Stimulated activated CD4-positive, alpha-beta T cell treated with anti-CD3 and anti-CD28 coated beads, TNF-alpha, amount 100 ng/mL, for 24 hours (primary cell): ENCODE results near the gene ZBTB16.

Source experiments
- DNase-seq, 3 experiments: peaks; one replicate each; pipeline ENCODE4 v3.0.0-alpha.2; 2020; ENCODE audit warnings: low read depth in 3 of 3

The ZBTB16 gene

DNA sequence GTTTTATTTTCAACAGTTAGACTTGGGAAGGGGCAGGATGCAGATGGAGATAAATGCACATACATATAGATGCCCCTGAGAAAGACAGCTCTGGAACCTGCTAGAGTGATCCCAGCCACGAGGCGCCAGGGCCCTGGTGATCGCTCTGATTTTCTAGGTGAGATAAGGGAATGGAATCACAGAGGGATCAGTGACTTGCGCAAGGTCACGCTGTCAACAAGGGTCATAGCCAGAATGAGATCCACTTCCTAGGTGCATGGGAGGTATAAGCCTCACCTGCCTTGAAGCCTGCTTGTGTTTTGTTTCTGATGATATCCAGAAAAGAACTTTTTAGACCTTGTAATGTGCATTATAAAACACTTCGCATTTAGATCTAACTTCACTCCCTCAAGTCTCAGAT, 47.5 kb downstream of the ZBTB16 start:
- DNase-seq = no peak

DNA sequence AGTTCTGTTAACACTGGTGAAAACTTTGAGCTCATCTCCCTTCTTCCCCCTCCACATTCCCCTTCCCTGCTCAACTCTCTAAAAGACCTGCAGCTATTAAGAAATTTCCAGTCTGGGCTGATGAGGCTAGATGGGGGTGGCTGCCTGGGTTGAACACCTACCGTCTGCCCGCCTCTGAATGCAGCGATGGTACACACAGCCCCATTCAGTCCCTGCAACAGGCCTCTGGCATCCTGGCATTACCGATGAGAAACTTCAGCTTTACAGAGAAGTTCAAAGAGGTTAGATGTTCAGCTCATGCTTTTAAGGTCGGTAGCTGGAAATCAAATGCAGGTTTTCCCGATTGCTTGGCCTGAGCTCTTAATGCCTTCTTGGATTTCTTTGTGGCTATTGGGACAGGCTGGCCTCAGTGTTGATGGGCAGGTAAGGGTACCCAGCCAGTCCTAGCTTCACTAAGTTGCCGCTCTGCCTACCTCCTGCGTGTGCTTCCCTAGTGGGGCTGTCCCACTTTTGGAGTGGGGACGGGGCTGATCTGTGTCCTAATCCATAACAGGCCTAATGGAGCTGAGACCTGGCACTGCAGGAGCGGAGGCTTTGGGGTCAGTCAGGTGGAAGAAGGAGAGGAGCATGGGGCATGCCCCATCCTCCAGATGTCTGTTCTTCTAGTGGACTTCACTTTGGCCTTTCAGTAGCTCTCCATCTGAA, 49.1 kb downstream of the ZBTB16 start:
- DNase-seq = no peak

DNA sequence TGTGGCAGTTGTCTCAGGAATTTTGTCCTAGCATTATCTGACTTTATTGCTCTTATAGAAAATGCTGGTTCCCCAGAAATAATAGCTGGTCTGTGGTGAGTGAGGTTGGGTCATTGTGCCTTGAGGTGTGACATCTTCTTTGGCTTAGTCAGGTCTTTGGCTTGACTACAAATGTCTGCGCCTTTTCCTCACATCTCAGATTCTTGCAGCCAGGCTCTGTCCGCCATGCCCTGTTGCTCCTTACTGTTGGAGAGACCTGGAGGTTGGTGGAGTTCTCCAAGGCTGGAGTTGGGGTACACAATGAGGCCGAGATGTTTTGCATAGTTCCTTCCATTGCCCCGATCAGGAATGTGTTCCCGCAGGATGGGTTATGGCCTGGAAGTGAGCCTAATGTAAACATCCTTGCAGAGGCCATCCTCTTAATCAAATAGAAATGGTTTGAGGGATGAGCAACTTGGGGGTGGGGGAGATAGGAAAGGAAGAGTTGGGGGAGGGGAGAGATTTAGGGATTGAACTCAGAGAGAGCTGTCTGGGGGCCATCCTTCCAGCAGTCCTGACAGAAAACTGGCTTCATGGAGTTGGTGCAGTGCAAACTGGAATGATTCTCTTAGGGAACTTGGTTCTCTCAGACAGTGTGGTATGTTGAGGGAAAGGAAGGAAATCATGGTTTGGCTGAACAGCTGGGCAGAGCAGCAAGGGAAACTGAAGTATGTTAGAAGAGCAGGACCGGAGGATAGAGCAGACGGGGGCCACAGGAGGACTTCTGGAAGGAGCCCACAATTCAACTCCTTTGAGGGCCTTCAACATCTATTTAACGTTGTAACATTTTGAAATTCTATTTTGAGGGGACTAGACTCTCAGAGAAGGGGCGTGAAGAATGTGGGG, 49.9 kb downstream of the ZBTB16 start:
- no peak for DNase-seq

DNA sequence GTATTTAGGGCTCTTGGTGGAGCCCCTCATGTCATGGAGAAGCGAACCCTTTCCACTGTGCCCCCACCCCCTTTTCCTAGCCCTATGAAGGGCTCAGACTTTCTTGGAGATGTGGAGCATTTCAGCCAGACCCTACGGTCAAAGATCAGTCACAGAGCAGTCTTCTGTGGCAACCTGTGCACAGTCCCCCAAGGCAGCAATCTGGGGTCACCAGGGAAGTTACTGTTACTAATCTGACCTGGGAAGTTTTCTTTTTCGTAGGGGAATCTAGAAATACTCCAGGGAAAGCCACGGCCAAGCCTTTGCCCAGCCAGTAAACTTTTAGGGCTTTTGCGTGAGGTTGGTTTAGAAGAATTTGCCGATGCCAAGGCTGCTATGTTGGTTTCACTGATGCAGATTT, 50.6 kb downstream of the ZBTB16 start:
- DNase-seq = no peak

DNA sequence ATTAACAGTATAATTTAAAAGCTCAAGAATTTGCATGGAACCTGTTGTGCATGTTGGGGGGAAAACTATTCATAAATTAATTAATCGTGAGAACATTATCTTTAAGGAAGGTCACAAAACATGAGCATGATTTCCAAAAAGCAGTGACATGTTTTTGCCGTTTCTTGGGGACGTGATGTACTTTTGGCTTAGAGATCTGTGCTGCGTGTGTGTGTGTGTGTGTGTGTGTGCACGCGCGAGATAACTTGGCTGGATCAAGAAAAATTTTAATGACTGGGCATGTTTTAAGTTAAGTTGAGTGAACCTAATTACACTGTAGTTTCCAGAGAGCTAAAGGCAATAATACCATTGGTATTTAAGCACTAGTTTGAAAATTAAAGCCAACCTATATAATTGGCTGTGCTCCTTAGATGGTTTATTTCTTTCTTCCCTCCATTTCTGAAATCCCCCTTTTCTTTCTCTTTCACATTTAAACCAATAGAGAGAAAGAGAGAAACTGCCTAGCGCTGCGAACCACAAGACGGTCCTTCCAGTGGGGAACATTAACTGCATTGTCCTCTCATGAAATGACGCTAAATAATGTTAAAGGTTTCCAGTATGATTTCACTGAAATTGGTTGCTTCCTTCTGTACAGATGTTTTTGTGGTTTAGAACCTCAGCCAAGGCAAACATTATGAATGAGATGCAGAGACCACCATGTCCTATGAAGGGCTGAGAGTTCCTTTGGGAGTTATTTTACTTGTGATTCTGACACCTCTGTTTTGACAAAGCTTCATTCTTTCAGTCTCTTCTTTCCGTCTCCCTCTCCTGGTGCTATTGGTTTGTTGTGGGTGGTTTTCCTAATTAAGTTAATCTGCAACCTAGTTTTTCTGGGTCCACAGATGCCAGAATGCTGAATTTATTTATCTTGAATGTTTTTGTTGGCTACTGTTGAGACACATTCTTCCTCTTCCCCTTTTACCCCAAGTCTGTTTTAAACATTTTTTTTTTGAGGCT, 51.7 kb downstream of the ZBTB16 start:
- DNase-seq = no peak

DNA sequence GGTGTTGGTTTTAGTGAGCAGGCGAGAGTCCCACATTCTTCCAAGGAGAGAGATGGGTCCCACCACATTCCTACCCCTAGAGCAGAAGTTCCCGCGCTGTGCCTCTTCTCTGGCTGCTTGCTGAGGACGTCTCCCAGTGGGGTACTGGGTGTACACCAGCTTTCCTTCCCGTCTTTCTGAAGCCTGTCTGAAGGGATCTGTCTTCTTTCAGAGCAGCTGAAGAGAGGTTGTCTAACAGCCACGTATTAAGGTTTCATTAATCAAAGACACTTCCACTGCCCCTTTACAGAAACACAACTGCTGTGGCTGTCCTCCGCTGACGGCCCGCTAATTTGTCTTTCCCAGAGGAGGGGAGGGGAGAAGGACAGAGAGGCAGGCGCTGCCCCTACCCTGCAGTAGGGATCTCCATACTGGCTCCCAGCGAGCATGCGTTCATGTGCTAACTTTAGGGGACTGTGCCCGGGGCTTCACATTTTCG, 56.0 kb downstream of the ZBTB16 start:
- no peak for DNase-seq

DNA sequence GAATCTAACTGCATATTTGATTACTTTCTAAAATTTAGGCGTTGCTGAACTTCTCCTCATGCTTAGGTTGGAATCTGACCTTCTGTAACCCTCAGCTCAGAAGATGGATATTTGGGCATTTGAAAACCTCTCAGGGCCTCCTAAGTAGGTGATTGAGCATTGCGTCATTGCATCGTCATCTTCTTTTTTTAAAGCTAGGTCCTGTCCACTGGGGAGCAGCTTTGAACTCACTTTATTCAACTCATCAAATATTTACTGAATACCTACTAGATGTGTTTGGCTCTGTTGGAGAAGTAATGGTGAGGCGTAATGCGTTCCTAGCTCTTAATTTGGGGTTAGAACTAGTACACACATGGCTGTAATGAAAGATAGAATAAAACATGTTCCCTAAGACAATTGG, 56.8 kb downstream of the ZBTB16 start:
- no peak for DNase-seq

DNA sequence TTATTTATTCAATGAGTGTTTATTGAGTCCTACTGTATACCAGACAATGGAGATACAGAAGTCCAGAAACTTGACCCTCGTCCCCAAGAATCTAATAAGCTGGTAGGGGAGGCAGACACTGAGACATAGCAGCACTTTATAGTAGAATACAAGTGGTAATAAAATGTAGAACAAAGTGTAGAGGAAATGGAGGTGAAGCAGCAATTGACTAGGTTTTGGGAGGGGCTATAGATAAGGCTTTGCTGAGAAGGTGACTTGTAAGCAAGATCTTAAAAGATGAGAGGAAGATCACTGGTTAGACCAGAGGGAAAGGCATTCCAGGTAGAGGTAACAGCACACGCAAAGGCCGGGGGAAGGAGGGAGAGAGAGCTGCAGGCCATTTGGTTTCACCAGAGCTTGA, 57.3 kb downstream of the ZBTB16 start:
- no peak for DNase-seq

DNA sequence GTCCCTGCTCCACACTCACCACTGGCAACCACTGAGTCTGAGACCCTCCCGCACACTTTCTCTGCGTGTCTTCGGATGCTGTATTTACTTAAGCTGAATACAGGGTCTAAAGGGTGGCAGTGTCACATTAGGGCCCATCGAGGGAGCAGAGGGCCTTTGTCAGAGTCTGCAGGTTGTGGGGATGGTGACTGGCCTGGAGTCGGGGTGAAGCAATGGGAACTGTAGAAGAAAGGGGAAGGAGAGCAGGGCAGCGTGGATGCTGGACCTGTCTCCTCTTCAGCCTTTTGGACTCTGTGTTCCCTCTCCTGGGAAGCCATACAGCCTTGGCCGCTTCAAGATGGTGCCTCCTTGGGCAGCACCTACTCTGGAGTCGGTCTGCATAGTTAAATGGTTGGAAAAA, 61.1 kb downstream of the ZBTB16 start:
- no peak for DNase-seq

DNA sequence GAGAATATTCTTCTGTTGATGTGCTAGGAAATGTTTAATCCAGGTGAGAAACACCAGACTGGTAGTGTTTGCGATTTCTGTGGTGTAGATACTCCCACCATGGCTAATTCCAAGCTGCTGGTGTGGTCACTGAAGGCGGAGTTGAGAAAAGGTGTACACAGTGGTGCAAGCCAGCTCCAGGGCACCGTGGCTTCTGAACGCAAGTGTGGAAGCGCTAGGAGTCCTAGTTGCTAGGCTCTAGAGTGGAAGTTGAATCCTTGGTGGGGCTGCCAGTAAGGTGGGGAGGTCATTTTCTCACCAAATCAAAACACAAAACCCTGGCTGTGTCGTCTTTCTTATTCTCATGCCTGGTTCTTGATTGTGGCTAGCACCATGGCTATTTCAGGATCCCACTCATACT, 61.6 kb downstream of the ZBTB16 start:
- no peak for DNase-seq

DNA sequence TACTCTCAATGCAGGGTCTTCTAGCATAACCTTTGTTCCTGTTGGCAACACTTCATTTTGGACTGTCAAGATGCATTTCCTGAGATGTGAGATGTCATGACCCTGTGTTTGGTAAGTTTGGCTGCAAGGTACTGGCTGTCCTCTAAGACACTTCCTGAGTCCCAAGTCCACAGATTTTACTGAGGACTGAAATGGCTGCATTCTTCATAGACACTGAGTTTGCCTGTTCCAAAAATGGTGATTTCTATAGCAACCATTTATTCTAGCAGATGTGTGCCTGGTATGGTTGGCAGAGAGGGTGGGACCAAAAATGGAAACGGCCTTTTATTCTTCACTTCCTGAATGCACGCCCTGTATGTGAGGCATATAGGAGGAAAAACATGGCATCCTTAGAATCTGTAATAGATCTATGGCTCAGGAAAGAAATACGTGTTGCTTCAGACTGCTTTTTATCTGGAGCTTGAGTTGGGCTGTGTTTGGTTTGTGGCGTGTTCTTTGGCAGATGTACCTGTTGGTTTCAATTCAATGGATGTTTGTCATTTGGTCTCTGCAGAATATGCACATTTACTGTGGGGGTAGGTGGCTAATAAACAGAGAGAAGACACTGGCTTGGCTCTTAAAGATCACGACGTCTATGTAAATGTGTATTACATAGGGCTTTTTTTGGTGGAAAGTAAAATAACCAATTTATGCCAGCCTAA, 62.4 kb downstream of the ZBTB16 start:
- DNase-seq = no peak

DNA sequence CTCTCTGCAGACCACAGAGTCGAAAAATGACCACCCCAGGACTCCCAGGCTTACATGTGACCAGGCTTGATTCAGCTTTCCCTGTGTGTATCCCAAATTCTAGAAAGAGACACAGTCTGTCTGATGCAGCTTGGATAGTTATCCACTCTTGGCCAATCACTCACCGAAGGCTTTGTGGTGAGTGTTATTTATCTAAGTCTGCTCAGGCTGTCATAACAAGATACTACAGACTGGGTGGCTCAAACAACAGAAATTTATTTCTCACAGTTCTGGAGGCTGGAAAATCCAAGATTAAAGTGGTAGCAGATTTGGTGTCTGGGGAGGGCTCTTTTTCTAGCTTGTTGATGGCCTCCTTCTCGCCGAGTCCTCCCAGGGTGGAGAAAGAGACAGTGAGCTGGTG, 63.2 kb downstream of the ZBTB16 start:
- no peak for DNase-seq

DNA sequence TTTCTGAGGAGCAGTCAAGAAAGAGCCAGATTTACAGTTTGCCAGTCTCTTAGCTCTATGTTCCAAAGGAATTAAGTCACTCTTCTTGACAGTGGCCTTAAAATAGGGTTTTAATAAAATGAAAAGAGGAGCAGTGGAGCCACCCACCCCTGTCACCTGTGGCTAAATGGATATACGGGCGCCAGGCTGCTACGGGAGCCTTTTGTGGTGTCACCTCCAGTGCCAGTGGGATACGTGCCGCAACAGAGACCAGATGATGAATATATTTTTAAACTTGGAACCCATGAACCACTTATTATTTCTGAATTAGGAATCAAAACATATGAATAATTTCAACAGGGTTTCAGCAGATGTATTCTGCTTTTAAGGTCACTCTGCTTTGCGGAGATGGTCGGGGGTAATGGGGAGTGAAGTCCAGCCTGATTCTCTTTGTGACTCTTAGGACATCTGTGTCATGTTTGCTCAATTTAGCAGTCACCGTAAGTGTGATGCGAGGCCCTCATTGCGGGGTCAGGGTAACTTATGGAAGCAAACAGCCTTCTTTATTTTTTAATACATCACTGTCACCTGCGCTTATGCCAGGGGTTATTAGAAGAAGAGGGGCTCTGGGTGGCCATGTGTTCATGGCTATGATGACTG, 64.3 kb downstream of the ZBTB16 start:
- no peak for DNase-seq

DNA sequence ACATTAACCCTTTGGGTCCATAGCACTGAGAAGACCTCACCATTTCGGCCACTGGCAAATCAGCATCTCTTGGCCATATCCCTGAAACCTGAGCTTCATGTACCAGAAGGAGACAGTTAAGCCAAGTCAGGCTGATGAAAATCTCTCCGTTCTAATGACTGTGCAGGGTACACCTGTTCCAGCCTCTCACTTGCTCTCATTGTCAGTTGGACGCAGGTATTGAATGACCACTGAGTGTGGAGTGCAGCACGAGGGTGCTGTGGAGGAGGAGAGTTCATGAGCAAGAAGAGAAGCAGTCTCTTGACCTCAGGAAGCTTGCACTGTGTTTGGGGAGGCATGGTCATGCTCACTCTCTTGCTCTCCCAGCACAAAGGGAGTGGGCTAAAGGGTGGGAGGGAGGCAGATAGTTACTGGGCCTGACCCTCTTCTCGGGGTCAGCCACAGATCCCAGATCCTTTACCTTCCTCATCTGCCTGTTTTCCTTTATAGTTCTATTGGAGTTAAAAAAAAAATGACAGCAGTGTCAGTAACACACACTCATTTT, 65.2 kb downstream of the ZBTB16 start:
- no peak for DNase-seq

DNA sequence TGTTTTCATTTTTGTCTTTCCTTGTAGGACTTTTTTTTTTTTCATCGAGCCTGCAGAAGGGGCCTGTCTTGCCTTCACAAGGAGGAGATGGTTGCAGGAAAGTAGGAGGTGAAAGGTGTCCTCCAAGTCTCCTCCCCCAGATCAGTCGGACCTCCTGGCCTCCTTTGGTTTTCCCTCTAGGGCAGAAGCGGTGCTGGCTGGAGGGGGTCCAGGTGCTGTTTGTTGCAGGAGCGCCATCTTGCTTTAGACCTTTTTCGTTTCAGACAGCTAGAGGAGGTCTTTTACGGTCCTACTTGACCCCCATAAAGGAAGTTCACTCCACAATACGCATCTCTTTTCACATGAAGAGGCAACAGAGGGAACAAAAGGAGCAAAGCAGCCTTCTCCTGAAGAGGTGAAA, 66.0 kb downstream of the ZBTB16 start:
- no peak for DNase-seq

DNA sequence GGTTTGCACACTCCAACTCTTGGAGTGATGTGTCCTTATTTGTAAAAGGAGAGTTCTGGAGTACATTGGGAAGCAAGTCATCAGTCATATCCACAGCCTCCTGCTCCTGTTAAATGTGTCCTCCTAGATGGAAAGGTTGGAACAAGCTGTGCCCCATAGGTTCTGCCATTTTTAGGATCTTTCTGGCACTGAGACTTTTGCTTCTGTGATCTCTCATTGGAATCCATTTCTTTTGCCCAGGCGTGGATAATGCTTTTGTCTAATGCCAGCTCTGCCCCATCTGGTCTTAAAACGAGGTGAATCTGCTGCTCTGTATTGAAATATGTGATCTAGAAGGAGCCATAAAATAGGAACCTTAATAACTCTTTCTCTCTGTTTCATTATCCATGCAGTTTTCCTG, 66.4 kb downstream of the ZBTB16 start:
- DNase-seq = no peak

DNA sequence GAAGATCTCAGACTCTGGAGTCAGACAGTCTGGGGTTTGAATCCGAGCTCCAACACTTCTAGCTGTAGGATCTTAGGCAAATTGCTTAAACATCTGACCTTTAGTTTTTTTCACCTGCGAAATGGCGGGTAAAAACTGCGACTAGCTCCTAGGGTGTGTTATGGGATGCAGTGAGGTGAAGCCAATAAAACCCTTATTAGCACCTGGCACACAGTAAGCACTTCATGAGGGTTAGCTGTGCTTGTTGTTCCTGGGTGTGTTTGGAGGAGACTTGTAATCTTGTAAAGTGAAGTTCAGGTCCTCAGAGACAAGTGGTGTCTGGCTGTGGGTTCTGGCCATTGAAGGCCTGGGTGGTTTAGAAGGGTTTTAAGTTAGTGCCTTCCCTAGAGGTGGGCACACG, 68.9 kb downstream of the ZBTB16 start:
- no peak for DNase-seq

DNA sequence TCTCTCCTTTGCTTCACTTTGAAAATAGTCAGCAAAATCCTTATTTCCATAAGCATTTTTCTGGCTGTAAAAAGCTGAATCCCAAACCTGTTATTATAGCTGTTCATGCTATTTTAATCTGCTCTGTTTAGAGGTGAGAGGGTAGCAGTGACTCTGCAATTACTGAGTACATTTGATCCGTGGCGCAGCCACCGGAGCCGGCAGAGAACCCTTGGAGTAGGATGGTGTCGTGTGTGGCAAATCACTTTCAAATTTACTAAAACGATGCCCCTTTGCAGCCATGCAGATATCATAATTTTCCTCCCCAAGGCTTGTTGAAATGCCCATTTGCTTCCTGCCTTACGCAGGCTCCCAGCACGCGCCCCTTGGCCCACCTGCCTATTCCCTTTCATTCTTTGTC, 69.6 kb downstream of the ZBTB16 start:
- DNase-seq = no peak

DNA sequence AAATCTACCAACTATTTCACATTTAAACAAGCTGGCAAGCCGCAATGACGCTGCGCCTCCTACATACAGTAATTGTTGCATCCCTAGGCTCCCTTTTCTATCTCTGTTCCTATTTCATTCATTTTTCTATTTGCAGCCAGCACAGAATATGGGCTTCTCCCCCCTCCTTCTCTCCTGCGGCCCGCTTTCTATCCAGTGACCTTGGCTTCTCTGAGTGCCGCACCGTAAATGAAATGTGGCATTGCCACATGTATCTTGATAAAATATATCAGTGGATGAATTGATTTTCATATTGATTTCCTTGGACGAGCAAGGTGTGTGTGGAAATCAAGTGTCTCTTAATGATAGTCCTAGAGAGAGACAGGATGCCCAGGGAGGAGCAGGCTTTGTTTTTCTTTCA, 70.2 kb downstream of the ZBTB16 start:
- DNase-seq = no peak

DNA sequence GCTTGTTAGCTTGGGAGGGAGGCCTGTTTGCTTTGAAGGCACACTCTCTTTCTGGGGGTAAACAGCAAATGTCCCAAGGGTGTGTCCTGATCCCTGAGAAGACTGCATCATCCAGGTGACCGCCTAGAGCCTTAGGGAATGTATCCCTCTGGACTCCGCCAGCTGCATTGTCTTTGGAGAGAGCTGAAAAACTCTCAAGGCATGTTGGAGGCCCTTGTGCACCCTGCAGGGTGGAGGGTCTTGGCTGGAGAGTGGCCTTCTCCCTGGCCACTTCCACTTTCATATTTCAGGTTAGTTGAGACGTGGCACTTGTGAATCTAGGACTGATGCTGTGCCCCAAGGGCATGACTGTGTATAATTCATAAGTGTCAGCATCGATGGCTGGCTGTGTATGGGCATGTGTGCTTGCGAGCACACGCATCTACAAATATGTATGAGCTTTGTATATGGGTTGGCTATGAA, 70.6 kb downstream of the ZBTB16 start:
- no peak for DNase-seq
